Measurements from ENCODE around the gene GRIK1.

The GRIK1 gene

GRCh38 chr21:29526545-29526944 is 413.3 kb downstream of the GRIK1 start:
- DNase-seq (ENCODE audit: low read depth), result no peak

- no peak for DNase-seq (ENCODE audit: low read depth)
Observed at GRCh38 chr21:29524055-29524454, 415.7 kb downstream of the GRIK1 start.

GRCh38 chr21:29523646-29524045 is 416.1 kb downstream of the GRIK1 start:
- no peak for DNase-seq (ENCODE audit: low read depth)

- no peak for DNase-seq (ENCODE audit: low read depth)
Observed at GRCh38 chr21:29521872-29522271, 417.9 kb downstream of the GRIK1 start.

- DNase-seq (ENCODE audit: low read depth), result no peak
Observed at GRCh38 chr21:29520171-29520570, 419.6 kb downstream of the GRIK1 start.

GRCh38 chr21:29514652-29515247 is 425.0 kb downstream of the GRIK1 start:
- DNase-seq (ENCODE audit: low read depth), result no peak

GRCh38 chr21:29513535-29513934 is 426.3 kb downstream of the GRIK1 start:
- no peak for DNase-seq (ENCODE audit: low read depth)

- no peak for DNase-seq (ENCODE audit: low read depth)
Observed at GRCh38 chr21:29511096-29511495, 428.7 kb downstream of the GRIK1 start.

GRCh38 chr21:29509121-29509520 is 430.7 kb downstream of the GRIK1 start:
- DNase-seq (ENCODE audit: low read depth), result no peak

GRCh38 chr21:29508301-29508700 is 431.5 kb downstream of the GRIK1 start:
- no peak for DNase-seq (ENCODE audit: low read depth)

GRCh38 chr21:29506947-29507346 is 432.8 kb downstream of the GRIK1 start:
- DNase-seq (ENCODE audit: low read depth), result no peak

- DNase-seq (ENCODE audit: low read depth), result no peak
Observed at GRCh38 chr21:29506214-29506613, 433.6 kb downstream of the GRIK1 start.

GRCh38 chr21:29504751-29505321 is 435.0 kb downstream of the GRIK1 start:
- DNase-seq (ENCODE audit: low read depth), result no peak

- DNase-seq (ENCODE audit: low read depth), result no peak
Observed at GRCh38 chr21:29501451-29501850, 438.3 kb downstream of the GRIK1 start.

- DNase-seq (ENCODE audit: low read depth), result no peak
Observed at GRCh38 chr21:29499734-29500343, 440.0 kb downstream of the GRIK1 start.

- DNase-seq (ENCODE audit: low read depth), result no peak
Observed at GRCh38 chr21:29499229-29499628, 440.6 kb downstream of the GRIK1 start.

GRCh38 chr21:29496337-29496736 is 443.5 kb downstream of the GRIK1 start:
- no peak for DNase-seq (ENCODE audit: low read depth)

GRCh38 chr21:29490016-29490415 is 449.8 kb downstream of the GRIK1 start:
- DNase-seq (ENCODE audit: low read depth), result no peak

- no peak for DNase-seq (ENCODE audit: low read depth)
Observed at GRCh38 chr21:29487154-29487553, 452.6 kb downstream of the GRIK1 start.
